SHP77 (cell line): ENCODE results near the gene NDRG4.
A peak's percentile ranks its signal among the peaks of the same experiment; 100 is the strongest.

ENCODE experiments used
- DNase-seq, 2 experiments: peaks; one replicate each; lab custom pipeline; 2025; lab: John Stamatoyannopoulos, UW

Gene NDRG4

DNA sequence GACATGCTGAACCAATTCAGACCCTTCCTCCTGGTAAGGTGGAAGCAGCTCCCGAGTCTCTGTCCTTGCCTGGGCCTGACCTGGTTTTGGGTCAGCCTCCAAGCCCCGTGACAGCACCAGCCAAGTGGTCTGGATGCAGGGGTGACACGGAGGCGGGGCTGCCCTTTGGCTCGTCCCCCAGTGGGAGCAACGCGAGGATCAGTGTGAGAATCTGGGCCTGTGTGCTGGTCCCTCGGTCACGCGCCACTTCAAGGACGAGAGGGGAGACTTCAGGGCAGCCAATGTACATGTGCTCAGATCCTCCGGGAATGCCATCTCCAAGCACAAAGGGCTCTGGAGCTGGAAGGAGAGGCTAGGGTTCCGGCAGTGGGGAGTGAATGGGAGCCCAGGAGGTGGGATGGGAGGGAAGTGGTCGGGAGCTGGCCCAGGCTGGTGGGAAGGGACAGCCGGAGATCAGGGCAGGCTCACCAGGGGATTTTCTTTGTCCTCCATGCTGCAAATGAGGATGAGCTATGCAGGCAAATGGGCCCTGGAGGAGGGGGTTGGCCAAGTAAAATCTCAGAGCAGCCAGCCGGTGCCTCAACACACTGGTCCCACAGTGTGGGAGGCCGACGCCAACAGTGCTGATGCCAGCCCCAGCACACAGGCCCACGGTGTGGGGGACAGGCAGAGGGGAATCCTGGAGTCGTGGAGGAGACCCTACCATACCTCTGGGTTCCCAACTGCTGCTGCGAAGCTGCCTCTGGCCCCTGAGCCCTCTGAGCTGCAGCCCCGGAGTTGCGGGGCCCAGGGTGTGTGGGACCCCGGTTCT lies 4.2 kb upstream of the NDRG4 start:
- no peak for DNase-seq

DNA sequence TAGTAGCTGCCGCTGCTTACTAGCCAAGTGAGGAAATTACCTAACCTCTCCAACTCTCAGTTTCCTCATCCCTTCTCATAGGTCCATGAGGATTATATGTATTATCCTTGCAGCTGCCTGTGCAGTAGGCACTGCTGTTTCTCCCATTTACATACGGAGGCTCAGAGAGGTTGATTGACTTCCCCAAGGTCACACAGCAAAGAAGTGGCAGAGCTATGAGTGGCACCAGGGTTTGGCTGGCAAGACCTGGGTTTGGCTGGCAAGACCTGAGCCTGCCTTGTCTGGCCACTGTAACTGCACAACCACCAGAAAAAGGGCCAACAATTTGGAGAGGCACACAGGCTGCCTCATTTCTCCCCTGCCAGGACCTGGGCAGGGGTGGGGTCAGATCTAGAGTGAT lies 2.5 kb upstream of the NDRG4 start:
- no peak for DNase-seq

DNA sequence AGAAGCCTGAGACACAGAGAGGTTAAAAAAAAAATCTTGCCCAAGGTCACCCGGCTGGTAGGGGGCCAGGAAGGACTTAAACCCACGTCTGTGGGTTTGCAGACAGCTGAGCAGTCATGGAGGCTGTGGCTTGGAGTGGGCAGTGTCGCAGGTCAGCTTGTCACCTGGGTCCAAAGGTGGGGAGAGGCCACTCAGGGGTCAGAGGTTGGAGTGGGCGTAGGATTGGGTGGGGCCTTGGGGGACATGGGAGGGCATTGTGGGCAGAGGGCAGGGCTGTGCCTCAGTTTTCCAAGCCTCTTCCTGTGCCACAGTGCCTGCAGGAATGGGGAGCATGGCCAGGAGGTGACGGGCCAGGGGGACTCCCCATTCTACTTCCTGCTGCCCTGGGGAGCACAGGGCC lies 2.0 kb upstream of the NDRG4 start:
- DNase-seq: no peak

DNA sequence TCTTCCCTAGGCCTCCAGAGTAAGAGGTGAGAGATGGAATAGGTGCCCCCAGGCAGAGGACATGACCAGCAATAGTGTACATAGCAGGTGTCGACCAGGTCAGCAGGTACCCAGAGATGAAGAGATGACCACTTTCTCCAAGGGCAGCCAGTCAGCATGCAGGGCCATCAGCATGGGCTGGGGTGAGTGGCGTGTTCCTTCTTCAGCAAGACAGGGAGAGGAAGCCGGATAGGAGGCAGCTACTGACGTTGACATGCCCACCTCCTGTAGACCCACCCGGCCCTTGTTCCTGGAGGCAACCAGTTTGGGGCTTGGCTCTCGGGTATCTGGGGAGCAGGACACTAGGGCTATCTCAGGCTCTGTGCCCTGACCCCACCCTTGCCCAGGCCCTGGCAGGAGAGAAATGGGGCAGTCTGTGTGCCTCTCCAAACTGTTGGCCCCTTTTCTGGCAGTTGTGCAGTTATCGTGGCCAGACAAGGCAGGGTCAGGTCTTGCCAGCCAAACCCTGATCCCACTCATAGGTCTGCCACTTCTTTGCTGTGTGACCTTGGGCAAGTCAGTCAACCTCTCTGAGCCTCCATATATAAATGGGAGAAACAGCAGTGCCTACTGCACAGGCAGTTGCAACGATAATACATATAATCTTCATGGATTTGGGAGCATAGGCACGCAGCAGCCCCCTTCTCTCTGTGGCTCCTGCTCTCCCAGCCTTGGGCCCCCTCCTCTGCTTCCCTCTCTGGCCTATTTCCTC lies 1.4 kb upstream of the NDRG4 start:
- no peak for DNase-seq

DNA sequence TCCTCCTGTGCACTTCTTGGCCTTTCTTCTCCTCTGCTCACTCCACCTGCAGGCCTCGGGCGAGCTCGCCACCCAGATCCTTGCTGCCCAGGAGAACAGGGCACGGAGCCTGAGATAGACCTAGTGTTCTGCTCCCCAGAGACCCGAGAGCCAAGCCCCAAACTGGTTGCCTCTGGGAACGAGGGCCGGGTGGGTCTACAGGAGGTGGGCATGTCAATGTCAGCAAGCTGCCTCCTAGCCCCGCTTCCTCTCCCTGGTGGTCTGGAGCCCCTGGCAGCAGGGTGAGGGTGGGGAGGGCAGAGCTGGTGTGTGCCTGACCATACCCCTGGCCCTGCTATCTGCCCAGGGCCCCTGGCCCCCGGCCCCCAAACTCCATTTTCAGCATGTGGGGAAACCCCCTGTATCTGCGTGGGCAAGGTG lies 841 bp upstream of the NDRG4 start:
- no peak for DNase-seq

DNA sequence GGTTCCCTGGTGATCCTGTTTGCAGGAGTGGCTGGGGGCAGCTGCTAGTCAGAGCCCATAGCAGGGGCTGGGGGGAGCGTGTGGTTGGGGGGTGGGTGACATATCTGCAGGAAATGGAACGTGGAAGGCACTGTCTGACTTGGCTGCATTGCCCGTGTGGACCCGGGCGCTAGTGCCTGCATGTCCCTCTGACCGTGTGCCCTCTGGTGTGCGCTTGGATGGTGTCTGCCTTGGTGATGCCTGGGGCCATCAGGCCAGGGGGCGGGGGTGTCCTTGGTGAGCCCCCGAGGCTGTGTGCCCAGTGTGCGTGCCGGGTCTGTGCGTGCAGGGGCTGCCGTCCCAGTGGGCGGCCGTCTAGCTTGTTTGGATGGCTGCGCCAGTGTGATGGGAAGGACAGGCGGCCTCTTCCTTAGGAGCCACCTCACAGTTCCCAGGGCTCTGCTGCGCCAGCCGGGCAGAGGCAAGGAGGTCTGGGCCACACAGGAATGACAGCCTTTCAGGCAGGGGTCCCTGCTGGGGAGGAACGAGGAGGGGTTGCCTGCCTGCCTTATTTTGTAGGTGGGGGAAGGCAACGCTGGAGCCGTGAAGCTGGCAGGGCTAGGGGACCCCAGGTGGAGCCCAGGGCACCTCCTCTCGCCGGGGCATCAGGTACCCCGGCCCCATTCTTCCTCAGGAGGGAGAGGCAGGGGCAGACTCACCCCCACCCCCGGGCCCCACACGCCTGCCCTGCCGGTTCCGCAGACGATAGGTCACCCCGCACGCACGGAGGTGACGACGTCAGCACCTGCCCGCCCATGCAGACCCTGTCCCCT lies 693 bp downstream of the NDRG4 start:
- no peak for DNase-seq

DNA sequence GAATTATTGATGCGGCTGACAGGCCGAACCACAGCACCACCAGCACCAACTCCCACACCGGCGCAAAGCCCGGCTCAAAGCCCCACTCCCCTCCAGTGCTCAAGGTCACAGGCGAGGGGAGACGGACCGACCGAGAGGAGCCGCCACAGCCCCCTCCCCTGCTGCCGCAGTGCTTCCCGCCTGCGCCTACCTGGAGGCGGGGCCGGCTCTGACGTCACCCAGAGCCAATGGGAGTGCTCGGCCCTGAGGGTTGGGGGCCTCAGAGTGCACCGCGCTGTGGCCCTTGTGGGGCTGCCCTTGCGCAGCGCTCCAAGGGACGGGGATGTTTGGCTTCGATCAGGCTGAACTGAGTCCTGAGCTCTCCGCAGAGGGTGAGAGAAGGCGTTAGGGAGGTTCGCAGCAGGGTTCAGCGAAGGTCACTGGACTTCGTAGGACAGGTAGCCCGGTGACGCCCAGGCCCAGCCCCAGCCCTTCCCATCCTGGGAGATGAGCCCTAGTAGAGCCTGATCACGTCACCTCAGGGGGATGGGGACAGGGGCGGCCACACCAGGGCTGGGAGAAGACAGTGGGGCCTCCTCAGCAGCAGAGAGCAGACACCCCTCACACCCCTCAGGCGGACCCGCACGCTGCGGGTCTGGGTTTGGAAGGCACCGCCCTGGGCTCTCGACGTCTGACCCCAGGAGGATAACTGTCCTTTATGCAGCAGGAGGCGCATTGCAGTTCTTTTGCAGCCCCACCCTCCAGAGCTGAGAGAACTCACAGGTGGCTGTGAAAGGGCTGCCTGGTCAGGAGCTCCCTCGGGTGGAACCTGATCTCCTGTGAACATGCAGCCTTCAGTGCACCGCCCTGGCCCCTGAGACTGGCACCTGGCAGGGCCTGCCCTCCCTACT lies 1.5 kb downstream of the NDRG4 start:
- DNase-seq: peak; percentile 30 to 47

DNA sequence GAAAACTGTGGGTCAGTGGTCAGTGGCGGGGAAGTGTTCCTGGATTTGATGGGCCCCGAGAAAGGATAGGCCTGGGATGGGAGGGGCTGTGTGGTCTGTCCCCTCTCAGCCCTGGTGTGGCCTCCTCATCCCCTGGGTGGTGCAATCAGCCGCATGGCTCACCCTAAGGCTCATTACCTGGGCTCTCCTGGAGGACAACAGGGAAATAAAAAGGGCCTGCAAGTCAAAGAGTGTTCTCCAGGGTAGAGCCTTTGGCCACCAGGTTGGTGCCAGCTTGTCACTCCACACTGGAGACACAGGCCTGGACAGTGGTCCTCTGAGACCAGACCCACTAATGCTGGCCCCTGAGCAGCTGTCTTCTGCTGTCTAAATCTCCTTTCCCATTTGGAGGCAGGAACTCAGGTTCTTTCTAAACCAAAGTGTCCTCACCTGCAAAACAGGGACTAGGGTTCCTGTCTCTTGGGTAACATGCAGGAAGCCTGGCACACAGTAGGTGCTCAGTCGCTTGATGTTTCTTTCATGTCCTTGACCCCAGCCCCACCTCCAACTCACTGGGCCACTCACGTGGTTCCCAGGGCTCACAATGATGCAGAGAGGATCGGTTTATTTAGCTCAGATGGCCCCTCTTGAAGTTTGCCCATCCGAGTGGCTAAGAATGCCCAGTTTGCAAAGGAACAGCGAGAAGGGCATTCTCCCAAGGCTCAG lies 2.4 kb downstream of the NDRG4 start:
- no peak for DNase-seq

DNA sequence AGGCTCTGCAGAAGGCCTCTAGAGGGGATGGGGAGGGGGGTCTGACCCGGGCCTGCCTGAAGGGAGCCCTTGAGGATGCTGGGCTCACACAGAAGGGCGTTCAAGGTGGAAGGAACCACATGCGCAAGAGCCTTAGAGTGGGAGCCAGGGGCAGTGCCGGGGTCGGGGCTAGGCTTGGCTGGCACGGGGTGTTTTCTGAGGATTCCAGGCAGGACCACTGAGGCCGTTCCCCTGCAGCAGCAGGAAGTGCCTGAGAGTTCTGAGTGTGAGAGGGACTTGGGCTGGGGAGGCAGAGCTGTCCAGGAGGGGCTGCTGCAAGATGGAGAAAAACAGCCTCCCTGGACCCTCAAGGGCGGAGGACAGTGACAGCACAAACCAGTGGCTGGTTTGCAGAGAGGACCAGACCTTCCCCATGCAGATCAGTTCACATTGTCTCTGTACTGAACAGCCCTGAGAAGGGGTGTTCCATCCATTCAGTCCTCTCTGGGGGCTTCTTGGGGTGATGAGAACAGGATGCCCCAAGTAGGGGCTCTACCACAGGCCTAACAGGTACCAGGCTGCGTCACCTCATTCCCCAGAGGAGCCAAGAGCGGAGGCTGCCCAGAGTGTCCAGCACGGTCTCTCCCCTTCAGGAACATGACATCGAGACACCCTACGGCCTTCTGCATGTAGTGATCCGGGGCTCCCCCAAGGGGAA lies 3.4 kb downstream of the NDRG4 start:
- no peak for DNase-seq

DNA sequence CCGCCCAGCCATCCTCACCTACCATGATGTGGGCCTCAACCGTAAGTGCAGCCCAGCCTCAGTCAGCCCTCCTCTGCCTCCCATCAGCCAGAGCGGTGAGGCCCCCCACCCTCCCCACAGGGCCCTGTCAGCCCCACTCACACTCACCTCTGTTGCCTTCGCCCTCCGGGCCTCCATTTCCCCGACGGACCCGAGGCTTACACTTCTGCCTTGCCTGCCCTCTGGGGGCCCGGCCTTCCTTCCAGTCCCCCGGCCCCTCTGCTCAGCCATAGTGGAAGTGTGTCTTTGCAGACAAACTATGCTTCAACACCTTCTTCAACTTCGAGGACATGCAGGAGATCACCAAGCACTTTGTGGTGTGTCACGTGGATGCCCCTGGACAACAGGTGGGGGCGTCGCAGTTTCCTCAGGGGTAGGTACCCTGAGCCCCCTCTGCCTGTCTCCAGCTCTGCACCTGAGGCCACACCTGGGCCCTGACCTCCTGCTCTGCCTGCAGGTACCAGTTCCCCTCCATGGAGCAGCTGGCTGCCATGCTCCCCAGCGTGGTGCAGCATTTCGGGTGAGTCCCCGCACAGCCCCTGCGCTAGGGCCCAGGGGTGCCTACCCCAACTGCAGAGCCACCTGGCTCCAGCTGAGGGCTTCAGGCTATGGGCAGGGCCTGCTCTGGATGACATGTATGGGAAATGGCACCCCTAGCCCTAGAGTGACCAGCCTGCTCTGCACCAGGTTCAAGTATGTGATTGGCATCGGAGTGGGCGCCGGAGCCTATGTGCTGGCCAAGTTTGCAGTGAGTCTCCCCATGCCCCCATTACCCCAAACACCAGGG lies 4.1 kb downstream of the NDRG4 start:
- DNase-seq: no peak

DNA sequence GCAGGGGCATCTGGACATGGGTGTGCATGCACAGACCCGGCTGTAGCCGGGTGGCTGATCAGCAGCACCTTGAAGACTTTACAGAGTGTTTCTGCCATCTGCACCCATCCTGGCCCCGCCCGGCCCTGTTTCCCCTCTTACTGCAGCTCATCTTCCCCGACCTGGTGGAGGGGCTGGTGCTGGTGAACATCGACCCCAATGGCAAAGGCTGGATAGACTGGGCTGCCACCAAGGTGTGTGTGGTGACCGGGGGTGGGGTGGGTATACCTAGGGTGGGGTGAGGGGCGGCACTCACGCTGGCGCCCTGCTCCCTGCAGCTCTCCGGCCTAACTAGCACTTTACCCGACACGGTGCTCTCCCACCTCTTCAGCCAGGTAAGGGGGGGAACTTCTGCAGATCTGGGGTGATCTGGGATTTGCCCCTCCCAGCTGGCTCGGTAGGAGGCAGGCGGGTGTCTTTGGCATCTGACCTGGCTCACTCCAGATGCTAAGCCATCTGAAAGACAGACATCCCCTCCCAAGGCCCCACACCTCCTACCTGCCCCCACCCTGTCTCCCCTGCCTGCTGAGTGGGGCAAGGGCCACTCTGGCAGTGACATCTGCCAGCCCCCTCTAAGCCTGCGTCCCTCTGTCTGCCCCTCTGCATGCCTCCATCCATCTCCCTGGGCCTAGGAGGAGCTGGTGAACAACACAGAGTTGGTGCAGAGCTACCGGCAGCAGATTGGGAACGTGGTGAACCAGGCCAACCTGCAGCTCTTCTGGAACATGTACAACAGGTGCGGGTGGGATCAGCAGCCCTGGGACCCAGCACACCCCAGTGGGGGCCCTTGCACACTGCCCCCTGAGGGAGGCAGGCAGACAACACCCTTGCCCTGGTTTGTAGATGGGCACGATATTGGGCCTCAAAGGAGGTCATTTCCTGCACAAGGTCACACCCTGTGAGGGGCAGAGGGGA lies 6.6 kb downstream of the NDRG4 start:
- no peak for DNase-seq

DNA sequence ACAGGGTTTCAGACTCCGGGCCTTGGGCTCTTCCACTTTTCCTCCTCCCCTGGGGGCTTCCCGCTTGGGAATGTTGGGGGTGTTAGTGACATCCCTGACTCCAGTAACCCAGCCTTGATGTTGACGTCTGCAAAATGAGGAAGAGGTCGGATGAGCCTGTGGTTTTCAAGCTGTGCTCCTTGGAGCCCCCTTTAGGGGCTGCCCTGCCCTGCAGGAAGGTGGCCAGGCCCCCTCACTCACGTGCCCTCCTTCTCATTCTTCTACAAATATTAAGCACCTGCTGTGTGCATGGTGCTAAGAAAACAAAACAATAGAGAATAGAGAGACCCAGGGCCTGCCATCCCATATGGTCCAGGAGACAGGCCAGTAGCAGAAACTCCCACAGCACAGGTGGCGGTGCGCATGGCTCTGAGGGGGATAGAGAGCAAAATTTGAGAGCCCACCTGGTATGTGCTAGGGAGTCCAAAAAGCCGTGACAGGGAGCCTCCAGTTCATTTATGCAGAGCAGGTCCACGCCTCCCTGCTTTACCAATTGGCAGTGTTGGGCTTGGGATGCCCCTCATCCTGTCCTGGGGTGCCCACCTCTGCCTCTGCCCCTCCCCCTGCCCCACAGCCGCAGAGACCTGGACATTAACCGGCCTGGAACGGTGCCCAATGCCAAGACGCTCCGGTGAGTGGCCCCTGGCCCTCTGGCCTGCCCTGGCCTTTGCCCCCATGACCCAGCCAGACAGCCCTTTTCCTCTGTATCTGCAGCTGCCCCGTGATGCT lies 7.4 kb downstream of the NDRG4 start:
- no peak for DNase-seq

DNA sequence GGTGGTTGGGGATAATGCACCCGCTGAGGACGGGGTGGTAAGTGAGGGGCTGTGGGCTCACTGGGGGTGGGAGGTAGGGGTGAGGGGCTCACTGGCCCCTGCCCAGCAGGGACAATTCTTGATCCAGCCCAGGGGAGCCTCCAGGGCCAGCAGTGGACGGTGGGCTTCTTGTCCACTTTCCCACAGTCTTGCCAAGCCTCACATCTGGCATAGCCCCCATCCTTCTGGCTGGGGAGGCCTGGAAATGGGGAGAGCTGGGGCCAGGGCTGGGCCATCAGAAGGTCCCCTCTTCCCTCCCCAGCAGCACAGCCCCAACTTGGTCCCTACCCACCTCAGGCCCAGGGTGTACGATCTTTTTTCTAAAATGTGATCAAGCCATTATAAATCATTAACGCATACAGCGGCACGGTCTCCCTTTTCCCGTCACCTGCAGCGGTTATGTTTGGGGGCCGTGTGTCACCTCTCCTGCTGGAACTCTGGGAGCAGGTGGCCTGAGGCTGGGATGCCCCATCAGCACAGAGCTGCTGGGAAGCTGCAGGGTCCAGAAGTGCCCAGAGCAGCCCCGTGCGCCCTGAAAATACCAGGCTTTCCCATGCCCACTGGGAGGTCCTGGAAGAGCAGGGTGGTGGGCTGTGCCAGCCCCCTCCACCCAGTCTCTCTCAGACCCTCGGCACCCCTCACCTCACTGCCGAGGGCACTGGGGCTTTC lies 8.2 kb downstream of the NDRG4 start:
- no peak for DNase-seq

DNA sequence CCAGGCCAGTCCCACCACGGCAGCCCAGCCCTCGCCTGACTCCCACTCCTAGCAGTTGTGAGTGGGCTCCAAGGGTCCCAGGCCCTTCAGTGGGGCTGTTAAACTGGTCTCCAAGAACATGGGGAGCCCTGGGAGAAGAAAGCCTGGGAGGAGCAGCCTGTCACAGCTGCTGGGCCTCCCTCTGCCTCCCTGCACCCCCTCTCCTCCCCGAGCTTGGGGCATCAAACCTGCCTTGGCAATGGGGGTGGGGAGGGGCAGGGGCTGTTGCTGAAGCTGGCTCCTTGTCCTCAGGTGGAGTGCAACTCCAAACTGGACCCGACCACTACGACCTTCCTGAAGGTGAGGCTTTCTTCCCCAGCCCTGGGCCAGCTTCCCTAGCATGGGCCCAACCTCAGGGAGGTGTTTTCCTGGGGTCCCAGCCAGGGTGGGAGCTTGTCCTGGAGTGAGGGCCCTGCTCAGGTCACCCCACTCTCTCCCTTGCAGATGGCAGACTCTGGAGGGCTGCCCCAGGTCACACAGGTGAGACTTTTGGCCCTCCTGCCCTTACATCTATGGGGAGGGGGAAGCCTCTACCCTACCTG lies 8.8 kb downstream of the NDRG4 start:
- DNase-seq: no peak

DNA sequence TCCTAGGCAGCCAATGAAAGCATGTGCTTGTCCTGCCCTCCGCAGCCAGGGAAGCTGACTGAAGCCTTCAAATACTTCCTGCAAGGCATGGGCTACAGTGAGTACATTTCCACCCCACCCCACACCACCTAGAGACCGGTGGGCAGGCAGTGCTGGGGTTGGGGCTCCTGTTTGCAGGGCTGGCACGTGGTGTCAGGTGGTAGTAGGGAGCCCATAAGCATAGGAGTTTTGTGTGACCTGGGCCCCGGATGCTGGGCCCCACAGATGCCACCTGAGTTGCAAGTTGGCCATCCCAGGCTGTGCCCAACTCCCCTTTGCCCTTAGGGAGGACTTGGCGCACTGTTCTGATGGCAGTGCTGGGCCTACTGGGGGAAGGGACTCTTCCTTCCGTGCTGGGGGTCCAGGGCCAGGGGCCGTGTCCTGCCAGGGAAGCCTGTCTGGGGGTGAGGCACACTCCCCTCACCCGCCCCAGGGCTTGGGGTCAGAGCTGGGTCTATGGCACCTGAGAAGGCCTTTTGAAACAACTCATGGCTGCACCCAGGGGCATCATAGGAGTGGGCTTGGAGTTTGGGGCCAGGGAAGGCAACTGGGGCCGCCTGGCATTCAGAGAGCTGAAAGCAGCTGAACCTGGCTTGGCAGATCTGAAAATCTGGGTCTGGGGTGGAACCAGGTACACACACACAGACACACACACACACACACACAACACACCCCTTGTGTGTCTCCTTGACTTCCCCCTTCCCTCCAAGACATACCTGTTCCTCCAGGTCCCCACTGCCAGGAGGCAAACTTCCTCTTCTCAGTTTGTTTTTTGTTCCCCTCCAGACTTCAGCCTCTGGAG lies 9.5 kb downstream of the NDRG4 start:
- DNase-seq: no peak
